ENCODE results near the gene U2SURP. TPM values are rescaled to one million over a fixed set of nuclear protein-coding genes. Genes with fewer than 3 reads are reported as not detected.

Gene U2SURP
- total RNA-seq, 1 experiment from 2014 or later, result 132 TPM

DNA sequence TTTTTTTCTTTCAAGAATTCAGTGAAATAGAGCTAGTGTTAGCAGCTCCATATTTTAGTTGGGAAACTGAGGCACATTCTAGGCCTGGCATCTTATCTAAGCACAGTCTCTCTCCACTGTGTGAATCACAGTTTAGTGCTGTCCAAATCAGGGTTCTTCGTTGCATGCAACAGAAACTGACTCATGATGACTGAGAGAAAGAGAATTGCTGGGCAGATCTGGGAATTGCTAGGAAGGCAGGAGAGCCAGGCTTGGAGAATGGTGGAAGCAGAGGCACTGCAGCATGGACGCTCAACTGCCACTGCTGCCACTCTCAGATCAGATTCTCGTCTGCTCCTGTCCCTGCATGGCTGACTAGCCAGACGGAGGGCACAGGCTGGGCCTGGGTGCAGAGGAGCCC is 77.5 kb downstream of the U2SURP start (continued):
- no peak for TF ChIP-seq EZH2phosphoT487 (IDR thresholded peaks at IDR 0.05; ENCODE audit: borderline replicate concordance)
- TF ChIP-seq TCF7L2 (IDR thresholded peaks at IDR 0.05; ENCODE audit: borderline replicate concordance, extremely low read depth, insufficient read depth, insufficient read length), result no peak
- TF ChIP-seq SP1 (IDR thresholded peaks at IDR 0.05; ENCODE audit: low read depth), result no peak

DNA sequence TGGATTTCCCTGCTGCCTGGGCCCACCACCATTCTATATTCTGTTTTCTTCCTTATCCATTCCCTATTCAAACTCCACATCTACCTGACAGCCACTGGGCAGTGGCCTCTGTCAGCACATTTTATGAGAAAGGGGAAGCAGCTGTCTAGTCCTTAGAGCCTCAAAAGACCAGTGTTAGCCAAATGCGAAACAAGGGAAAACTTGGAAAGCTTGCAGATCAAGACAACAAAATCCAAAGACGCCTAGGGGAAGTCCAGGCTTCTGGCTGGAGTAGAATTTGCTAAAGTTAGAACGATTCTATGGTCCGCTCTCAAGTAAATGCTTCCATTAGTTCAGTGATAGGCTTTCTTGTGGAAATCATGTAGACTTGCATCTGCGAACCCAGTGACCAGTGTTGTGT is 78.8 kb downstream of the U2SURP start:
- Histone ChIP-seq H2AFZ (ENCODE audit: low read depth, low read length, poor library complexity, severe bottlenecking) (no peak overlapping the region), H3K9me3 (ENCODE audit: control insufficient read depth in 1 of 2, insufficient read depth in 1 of 2, low read depth in 1 of 2, low read length in 2 of 2) (no peaks in the 10 kb centered on the region), H3K79me2 (ENCODE audit: insufficient read depth, low read length) (no peaks in the 10 kb centered on the region), H3K27me3 (ENCODE audit: insufficient read depth, low read length) (no peaks in the 10 kb centered on the region), H4K20me1 (ENCODE audit: insufficient read depth) (no peaks in the 10 kb centered on the region), H3K9me2 (ENCODE audit: insufficient read depth) (no peaks in the 10 kb centered on the region), H3K36me3 (ENCODE audit: control insufficient read depth in 1 of 2, insufficient read depth in 2 of 2, low read length in 2 of 2) (no peaks in the 10 kb centered on the region), H3K4me1 (ENCODE audit: control insufficient read depth in 1 of 2, insufficient read depth in 2 of 2, low read length in 2 of 2) (no peaks in the 10 kb centered on the region), H3K9ac (ENCODE audit: low read length) (no peak overlapping the region), H3K4me3 (replicated peaks in 1 of 2; ENCODE audit: low read depth in 1 of 2, low read length in 2 of 2) (no peak overlapping the region), H3K4me2 (ENCODE audit: low read length) (no peak overlapping the region), H3K27ac (ENCODE audit: low read depth, low read length) (no peak overlapping the region)
- TF ChIP-seq TCF7L2 (IDR thresholded peaks at IDR 0.05; ENCODE audit: borderline replicate concordance, extremely low read depth, insufficient read depth, insufficient read length) (no peak), FOSL1 (IDR thresholded peaks at IDR 0.05; ENCODE audit: low read depth) (no peak), CEBPB (IDR thresholded peaks at IDR 0.05; ENCODE audit: low read depth) (no peak), RAD21 (IDR thresholded peaks at IDR 0.05; ENCODE audit: low read depth) (no peak), SIN3A (IDR thresholded peaks at IDR 0.05; ENCODE audit: low read depth) (no peak), POLR2A (IDR thresholded peaks at IDR 0.05; ENCODE audit: borderline replicate concordance, extremely low read depth, insufficient read depth, insufficient read length) (no peak), CBX3 (IDR thresholded peaks at IDR 0.05; ENCODE audit: low read depth) (no peak), JUND (IDR thresholded peaks at IDR 0.05) (no peak), SRF (IDR thresholded peaks at IDR 0.05; ENCODE audit: low read depth) (no peak)
- TF ChIP-seq, protein P1, sequence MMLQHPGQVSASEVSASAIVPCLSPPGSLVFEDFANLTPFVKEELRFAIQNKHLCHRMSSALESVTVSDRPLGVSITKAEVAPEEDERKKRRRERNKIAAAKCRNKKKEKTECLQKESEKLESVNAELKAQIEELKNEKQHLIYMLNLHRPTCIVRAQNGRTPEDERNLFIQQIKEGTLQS (IDR thresholded peaks at IDR 0.05), result no peak
- TF ChIP-seq, protein P2, sequence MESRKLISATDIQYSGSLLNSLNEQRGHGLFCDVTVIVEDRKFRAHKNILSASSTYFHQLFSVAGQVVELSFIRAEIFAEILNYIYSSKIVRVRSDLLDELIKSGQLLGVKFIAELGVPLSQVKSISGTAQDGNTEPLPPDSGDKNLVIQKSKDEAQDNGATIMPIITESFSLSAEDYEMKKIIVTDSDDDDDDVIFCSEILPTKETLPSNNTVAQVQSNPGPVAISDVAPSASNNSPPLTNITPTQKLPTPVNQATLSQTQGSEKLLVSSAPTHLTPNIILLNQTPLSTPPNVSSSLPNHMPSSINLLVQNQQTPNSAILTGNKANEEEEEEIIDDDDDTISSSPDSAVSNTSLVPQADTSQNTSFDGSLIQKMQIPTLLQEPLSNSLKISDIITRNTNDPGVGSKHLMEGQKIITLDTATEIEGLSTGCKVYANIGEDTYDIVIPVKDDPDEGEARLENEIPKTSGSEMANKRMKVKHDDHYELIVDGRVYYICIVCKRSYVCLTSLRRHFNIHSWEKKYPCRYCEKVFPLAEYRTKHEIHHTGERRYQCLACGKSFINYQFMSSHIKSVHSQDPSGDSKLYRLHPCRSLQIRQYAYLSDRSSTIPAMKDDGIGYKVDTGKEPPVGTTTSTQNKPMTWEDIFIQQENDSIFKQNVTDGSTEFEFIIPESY (IDR thresholded peaks at IDR 0.05; ENCODE audit: extremely low read depth, insufficient replicate concordance, low read length), result no peak
- TF ChIP-seq, protein P3, sequence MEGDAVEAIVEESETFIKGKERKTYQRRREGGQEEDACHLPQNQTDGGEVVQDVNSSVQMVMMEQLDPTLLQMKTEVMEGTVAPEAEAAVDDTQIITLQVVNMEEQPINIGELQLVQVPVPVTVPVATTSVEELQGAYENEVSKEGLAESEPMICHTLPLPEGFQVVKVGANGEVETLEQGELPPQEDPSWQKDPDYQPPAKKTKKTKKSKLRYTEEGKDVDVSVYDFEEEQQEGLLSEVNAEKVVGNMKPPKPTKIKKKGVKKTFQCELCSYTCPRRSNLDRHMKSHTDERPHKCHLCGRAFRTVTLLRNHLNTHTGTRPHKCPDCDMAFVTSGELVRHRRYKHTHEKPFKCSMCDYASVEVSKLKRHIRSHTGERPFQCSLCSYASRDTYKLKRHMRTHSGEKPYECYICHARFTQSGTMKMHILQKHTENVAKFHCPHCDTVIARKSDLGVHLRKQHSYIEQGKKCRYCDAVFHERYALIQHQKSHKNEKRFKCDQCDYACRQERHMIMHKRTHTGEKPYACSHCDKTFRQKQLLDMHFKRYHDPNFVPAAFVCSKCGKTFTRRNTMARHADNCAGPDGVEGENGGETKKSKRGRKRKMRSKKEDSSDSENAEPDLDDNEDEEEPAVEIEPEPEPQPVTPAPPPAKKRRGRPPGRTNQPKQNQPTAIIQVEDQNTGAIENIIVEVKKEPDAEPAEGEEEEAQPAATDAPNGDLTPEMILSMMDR (IDR thresholded peaks at IDR 0.05 in 2 of 3, conservative IDR thresholded peaks at IDR 0.05 in 1 of 3; ENCODE audit: borderline replicate concordance in 1 of 3, insufficient read depth in 1 of 3, low read depth in 2 of 3, low read length in 2 of 3), result no peak
- ATAC-seq, result no peak
- ChIA-PET RAD21 (ENCODE audit: low non-redundant PET in 1 of 2, low total read pairs in 2 of 2, uncharacterized antibody in 2 of 2, unreplicated experiment in 2 of 2) (no interaction called here), CTCF (no interaction called here), POLR2A (no interaction called here)
- intact Hi-C loops (cut with micrococcal nuclease), result no loop called here
- no TSS peak for BruUV-seq (replicated peaks)
- DNase-seq (ENCODE audit: low read depth, low spot score), result no peak

Measured in HCT116 (cell line).